Lower leg skin (tissue), 4 donors: Measurements from ENCODE around the gene ATOH8. TPM values are rescaled to one million over a fixed set of nuclear protein-coding genes. Genes with fewer than 3 reads are reported as not detected.
A peak's percentile ranks its signal among the peaks of the same experiment; 100 is the strongest.

Experiments used
- DNase-seq, 2 donors: peaks; one replicate each; pipeline ENCODE4 v3.0.0-alpha.2; 2019; ENCODE audit warnings: low spot score in 2 of 2
- H3K4me3 ChIP-seq: fragments of 200-600 bp; sonication (generic); 2 replicates; pipeline ENCODE4 v1.5.1; 2017; ENCODE audit warnings: mild to moderate bottlenecking, low read depth; ENCODE audit not compliant: poor library complexity, severe bottlenecking
- CTCF ChIP-seq, 3 donors: fragments of 450-650 bp; IDR thresholded peaks; one replicate each; pipeline ENCODE4 v1.5.1; 2016; ENCODE audit warnings: antibody characterized with exemption in 3 of 3, mild to moderate bottlenecking in 3 of 3, moderate library complexity in 2 of 3
- POLR2A ChIP-seq, 2 donors: fragments of 450-650 bp; IDR thresholded peaks; one replicate each; pipeline ENCODE4 v1.6.1; 2016 to 2017; ENCODE audit warnings: antibody characterized with exemption in 2 of 2, mild to moderate bottlenecking in 1 of 2, moderate library complexity in 1 of 2
- WGBS, 2 donors: methylation state at CpG; one replicate each; pipeline ENCODE4 v1.1.5; 2018; 5-methylcytosine and 5-hydroxymethylcytosine counted together
- intact Hi-C: fragments of 100-400 bp; cut with DNase I; formaldehyde crosslinking; loops from one replicate; pipeline ENCODE4 v1.15.0; 2023; ENCODE audit warnings: low total_unique reads
- total RNA-seq, 4 donors: library from RNA; depleted of rRNA; stranded (reverse); fragments of >200 nt; gene quantifications; one replicate each; pipeline ENCODE4 v1.1.0, GENCODE V29; 2016

Gene ATOH8
- total RNA-seq, 4 donors from 2014 or later, result 27.3 to 79.8 (median 33.7) TPM

- intact Hi-C loops, result no loop called here
- DNase-seq, result no peak
- WGBS, 2 donors, result 94 to 97% methylated on average over 1 of the region's 1 CpG
- no peak for TF ChIP-seq POLR2A (IDR thresholded peaks at IDR 0.05)
- H3K4me3 ChIP-seq, result no peak overlapping the region
Measured at GRCh38 chr2:85720533-85720932, 33.3 kb upstream of the ATOH8 start.

GRCh38 chr2:85721641-85722040 lies 32.1 kb upstream of the ATOH8 start:
- H3K4me3 ChIP-seq, result no peak overlapping the region
- peak in 1 of 2 donors; percentile 66 for DNase-seq
- WGBS, 2 donors, result 87 to 89% methylated on average over 4 of the region's 4 CpGs
- intact Hi-C loops, result no loop called here
- no peak for TF ChIP-seq CTCF (IDR thresholded peaks at IDR 0.05)
- TF ChIP-seq POLR2A (IDR thresholded peaks at IDR 0.05), result no peak

- DNase-seq, result peak in 1 of 2 donors; percentile 40
- no peak overlapping the region for H3K4me3 ChIP-seq
- 89 to 91% methylated on average over 6 of the region's 6 CpGs for WGBS, 2 donors
- TF ChIP-seq CTCF (IDR thresholded peaks at IDR 0.05), result no peak
- no peak for TF ChIP-seq POLR2A (IDR thresholded peaks at IDR 0.05)
- intact Hi-C loops, result no loop called here
Measured at GRCh38 chr2:85722519-85722918, 31.3 kb upstream of the ATOH8 start.

- WGBS, 2 donors, result 96 to 97% methylated on average over 2 of the region's 2 CpGs
- intact Hi-C loops, result no loop called here
- H3K4me3 ChIP-seq, result no peak overlapping the region
- peak in 1 of 2 donors; percentile 31 for DNase-seq
- no peak for TF ChIP-seq CTCF (IDR thresholded peaks at IDR 0.05)
- TF ChIP-seq POLR2A (IDR thresholded peaks at IDR 0.05), result no peak
Measured at GRCh38 chr2:85723707-85724360, 30.0 kb upstream of the ATOH8 start.

GRCh38 chr2:85724731-85725181 lies 29.0 kb upstream of the ATOH8 start:
- DNase-seq, result peak in 1 of 2 donors; percentile 80
- intact Hi-C loops, result no loop called here
- WGBS, 2 donors, result 72 to 74% methylated on average over 5 of the region's 5 CpGs
- no peak overlapping the region for H3K4me3 ChIP-seq
- TF ChIP-seq CTCF (IDR thresholded peaks at IDR 0.05) (no peak), POLR2A (IDR thresholded peaks at IDR 0.05) (no peak)

GRCh38 chr2:85725451-85725850 lies 28.3 kb upstream of the ATOH8 start:
- WGBS, 2 donors, result 66 to 70% methylated on average over 2 of the region's 2 CpGs
- TF ChIP-seq CTCF (IDR thresholded peaks at IDR 0.05) (no peak), POLR2A (IDR thresholded peaks at IDR 0.05) (no peak)
- no peak for DNase-seq

More at GRCh38 chr2:85725451-85725850, 28.3 kb upstream of the ATOH8 start:
- intact Hi-C loops, result no loop called here
- H3K4me3 ChIP-seq, result no peak overlapping the region
